Adipocyte (in vitro differentiated cells): ENCODE results near the gene PLB1.

ENCODE experiments used
- DNase-seq: peaks from one replicate; pipeline ENCODE4 v3.0.0-alpha.2; 2015; ENCODE audit warnings: low read depth
- H3K27me3 ChIP-seq: replicated peaks from 2 replicates; pipeline ENCODE4 v1.7.0; 2013; ENCODE audit warnings: mild to moderate bottlenecking, low read length, moderate library complexity; ENCODE audit not compliant: control insufficient read depth, insufficient read depth
- H3K36me3 ChIP-seq: 2 replicates; pipeline ENCODE4 v1.7.0; 2013; ENCODE audit warnings: low read length, mild to moderate bottlenecking, moderate library complexity; ENCODE audit not compliant: control insufficient read depth, insufficient read depth, severe bottlenecking
- H3K4me1 ChIP-seq: 2 replicates; pipeline ENCODE4 v1.7.0; 2013; ENCODE audit warnings: mild to moderate bottlenecking, low read length, moderate library complexity; ENCODE audit not compliant: control insufficient read depth, insufficient read depth
- H3K4me3 ChIP-seq: 2 replicates; pipeline ENCODE4 v1.7.0; 2013; ENCODE audit warnings: mild to moderate bottlenecking, low read length, moderate library complexity
- H3K9ac ChIP-seq: 2 replicates; pipeline ENCODE4 v1.7.0; 2013; ENCODE audit warnings: mild to moderate bottlenecking, low read length, moderate library complexity
- H3K9me3 ChIP-seq: 2 replicates; pipeline ENCODE4 v1.7.0; 2013; ENCODE audit warnings: mild to moderate bottlenecking, low read length, moderate library complexity; ENCODE audit not compliant: control insufficient read depth

The PLB1 gene

GRCh38 chr2:28486526-28486925 lies 9.3 kb upstream of the PLB1 start:
- DNase-seq = no peak
- peaks cover 14% of the 10 kb centered on the region for H3K4me1 ChIP-seq
- H3K9ac ChIP-seq = no peak overlapping the region
- H3K27me3 ChIP-seq = peaks cover 13% of the 10 kb centered on the region
- H3K4me3 ChIP-seq = no peak overlapping the region
- no peaks in the 10 kb centered on the region for H3K36me3 ChIP-seq
- peaks cover 13% of the 10 kb centered on the region for H3K9me3 ChIP-seq

DNA sequence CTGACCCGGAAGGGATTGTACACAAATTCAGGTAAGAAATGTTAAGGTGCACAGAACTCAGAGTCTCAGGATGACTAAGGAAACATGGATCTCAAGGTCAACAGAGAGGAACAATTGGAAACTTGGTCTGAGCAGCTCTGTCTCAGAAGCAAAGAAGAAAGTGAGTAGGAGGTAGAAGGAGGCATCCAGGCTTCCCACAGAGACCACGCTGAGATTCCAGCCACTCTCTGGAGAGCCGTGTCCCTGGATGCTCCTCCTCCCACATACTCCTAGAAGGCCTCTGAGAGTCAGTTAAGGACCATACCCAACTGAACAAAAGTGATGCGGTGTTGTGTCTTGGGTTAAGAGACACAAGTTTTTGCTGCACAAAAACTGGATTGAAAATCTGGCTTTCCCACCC lies 8.6 kb upstream of the PLB1 start:
- Histone ChIP-seq H3K9me3 (peaks cover 13% of the 10 kb centered on the region), H3K9ac (no peak overlapping the region), H3K4me3 (no peak overlapping the region), H3K27me3 (peaks cover 13% of the 10 kb centered on the region), H3K4me1 (peaks cover 14% of the 10 kb centered on the region), H3K36me3 (no peaks in the 10 kb centered on the region)
- DNase-seq = no peak

DNA sequence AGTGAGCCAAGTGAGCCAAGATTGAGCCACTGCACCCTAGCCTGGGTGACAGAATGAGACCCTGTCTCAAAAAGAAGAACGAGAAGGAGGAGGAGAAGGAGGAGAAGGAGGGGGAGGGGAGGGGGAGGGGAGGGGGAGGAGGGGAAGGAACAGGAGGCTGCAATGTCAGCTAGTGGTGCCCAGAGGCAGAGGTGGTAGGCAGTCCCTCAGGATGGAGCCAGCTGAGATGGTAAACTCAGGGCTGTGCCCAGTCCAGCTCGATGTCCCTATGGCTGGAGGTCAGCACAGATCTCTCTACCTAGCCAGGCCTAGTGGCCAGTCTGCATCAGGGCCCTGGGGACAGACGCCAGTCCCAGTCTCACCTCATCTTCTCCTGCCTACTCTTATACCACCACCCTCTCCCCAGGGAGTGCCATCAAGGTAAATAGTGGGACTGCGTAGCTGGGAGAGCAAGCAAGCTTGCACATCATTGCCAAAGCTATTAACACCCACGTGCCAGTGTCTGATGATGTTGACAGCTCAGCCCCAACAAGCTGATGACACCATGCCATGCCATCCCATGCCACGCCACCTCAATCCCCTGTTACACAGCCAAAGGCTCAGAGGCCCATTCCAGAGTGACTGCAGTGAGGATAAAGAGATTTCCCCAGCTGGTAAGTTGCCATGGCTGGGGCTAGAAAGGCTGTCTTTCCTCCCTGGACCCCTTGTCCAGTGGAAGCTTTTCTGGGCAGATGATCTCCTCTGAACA lies 7.6 kb upstream of the PLB1 start:
- DNase-seq = no peak
- no peaks in the 10 kb centered on the region for H3K36me3 ChIP-seq
- peaks cover 13% of the 10 kb centered on the region for H3K27me3 ChIP-seq
- H3K9me3 ChIP-seq = peaks cover 6% of the 10 kb centered on the region
- no peak overlapping the region for H3K4me3 ChIP-seq
- H3K9ac ChIP-seq = no peak overlapping the region
- peaks cover 14% of the 10 kb centered on the region for H3K4me1 ChIP-seq

DNA sequence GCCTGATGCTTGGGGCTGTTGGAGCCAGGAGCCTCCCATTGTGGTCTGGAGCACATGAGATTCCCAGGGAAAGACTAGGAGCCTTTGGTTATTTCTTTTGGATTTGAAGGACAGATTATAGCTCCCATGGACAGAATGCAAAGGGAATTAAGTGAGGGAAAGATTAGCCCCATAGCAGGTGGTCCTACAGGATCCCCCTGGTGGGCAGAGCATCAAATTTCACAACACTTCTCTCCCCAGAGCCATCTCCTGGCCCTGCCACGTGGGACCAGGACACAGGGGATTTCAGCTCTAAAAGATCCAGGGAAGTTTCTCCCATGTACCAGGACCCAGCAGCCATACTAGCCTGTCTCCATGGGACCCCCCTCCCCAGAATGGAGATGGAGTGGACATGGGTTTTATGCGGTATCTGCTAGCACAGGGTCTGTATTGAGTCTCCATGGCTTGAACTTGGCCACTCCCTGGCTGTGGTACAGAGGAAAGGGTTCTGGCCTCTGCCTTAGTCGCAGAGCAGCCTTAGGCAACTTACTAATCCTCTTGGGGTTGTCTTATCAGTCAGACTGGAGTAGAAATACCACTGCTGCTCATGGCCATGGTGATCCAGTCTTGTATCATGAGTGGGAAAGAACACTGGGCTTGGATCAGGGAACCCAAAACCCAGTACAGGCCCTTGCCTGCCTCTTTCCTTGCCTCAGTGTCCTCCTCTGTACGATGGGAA lies 6.8 kb upstream of the PLB1 start:
- DNase-seq = no peak
- peaks cover 14% of the 10 kb centered on the region for H3K4me1 ChIP-seq
- H3K36me3 ChIP-seq = no peaks in the 10 kb centered on the region
- H3K27me3 ChIP-seq = peaks cover 13% of the 10 kb centered on the region
- no peak overlapping the region for H3K9ac ChIP-seq
- no peak overlapping the region for H3K4me3 ChIP-seq
- H3K9me3 ChIP-seq = no peaks in the 10 kb centered on the region

- Histone ChIP-seq H3K4me1 (peaks cover 14% of the 10 kb centered on the region), H3K36me3 (no peaks in the 10 kb centered on the region), H3K9me3 (no peaks in the 10 kb centered on the region), H3K9ac (no peak overlapping the region), H3K27me3 (peaks cover 13% of the 10 kb centered on the region), H3K4me3 (no peak overlapping the region)
- no peak for DNase-seq
Measured at GRCh38 chr2:28490558-28490957, 5.3 kb upstream of the PLB1 start.

DNA sequence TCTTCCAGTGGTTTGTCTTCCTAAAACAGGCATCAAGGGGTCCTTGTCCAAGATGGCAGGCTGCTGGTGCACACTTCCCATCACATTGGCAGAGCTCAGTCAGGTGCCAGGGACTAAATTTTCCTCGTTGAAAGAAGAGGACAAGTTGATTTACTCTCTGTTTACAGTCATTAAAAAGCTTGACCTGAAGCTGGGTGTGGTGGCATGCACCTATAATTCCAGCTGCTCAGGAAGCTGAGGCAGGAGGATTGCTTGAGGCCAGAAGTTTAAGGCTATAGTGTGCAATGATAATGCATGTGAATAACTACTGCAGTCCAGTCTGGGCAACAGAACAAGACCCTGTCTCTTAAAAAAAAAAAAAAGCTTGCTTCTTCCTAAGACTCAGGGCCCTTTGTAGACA lies 3.6 kb upstream of the PLB1 start:
- Histone ChIP-seq H3K36me3 (no peaks in the 10 kb centered on the region), H3K9me3 (no peaks in the 10 kb centered on the region)
- no peak for DNase-seq

GRCh38 chr2:28493636-28494035 lies 2.2 kb upstream of the PLB1 start:
- H3K4me1 ChIP-seq = peaks cover 12% of the 10 kb centered on the region
- H3K36me3 ChIP-seq = no peaks in the 10 kb centered on the region
- H3K9ac ChIP-seq = no peak overlapping the region
- H3K27me3 ChIP-seq = peaks cover 15% of the 10 kb centered on the region
- DNase-seq = no peak
- H3K9me3 ChIP-seq = no peaks in the 10 kb centered on the region
- H3K4me3 ChIP-seq = no peak overlapping the region

More for the DNA sequence above, 3.6 kb upstream of the PLB1 start:
- H3K4me1 ChIP-seq = peaks cover 14% of the 10 kb centered on the region
- peaks cover 18% of the 10 kb centered on the region for H3K27me3 ChIP-seq
- H3K9ac ChIP-seq = no peak overlapping the region
- no peak overlapping the region for H3K4me3 ChIP-seq

DNA sequence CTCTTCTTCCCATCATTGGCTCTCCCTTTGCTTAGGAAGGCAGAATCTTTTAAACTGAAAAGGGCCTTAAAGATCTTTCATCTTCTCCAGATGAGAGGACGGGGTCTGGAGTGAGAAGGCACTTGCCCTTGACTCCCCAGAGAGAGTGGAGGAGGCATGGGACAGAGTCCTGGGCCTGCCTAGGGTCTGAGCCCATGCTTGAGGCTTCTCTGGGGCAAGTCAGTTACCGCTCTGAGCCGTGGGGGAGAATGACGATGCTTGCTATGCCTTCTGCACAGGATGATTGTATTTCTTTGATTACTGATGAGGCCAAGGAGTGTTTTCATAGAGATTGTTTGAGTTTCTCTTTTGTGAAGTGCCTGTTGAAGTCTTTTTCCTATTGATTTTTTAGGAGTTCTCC lies 921 bp downstream of the PLB1 start:
- no peak for DNase-seq
- no peaks in the 10 kb centered on the region for H3K36me3 ChIP-seq
- H3K27me3 ChIP-seq = peaks cover 13% of the 10 kb centered on the region
- no peaks in the 10 kb centered on the region for H3K9me3 ChIP-seq
- no peak overlapping the region for H3K9ac ChIP-seq
- H3K4me3 ChIP-seq = no peak overlapping the region
- no peaks in the 10 kb centered on the region for H3K4me1 ChIP-seq

DNA sequence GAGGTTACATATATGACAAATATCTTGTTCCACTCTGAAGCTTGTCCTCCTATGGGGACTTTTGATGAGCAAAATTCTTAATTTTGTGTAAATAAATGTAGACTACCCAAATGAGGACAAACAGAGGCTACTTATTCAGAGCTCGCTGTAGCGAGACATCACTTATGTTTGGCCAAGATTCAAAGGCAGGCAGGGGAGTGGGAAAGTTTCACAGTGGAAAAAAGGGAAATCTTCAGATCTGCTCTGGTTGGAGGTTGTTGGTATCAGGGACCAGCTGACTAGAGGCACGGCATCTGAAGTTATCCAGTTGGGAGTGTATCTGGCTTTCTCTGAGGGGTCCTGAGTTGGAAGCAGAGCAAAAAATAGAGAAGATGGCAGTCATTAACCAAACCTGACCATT lies 1.3 kb downstream of the PLB1 start:
- H3K9ac ChIP-seq = no peak overlapping the region
- no peaks in the 10 kb centered on the region for H3K36me3 ChIP-seq
- H3K9me3 ChIP-seq = no peaks in the 10 kb centered on the region
- no peaks in the 10 kb centered on the region for H3K4me1 ChIP-seq
- H3K27me3 ChIP-seq = peaks cover 13% of the 10 kb centered on the region
- H3K4me3 ChIP-seq = no peak overlapping the region
- no peak for DNase-seq

GRCh38 chr2:28499282-28499681 lies 3.4 kb downstream of the PLB1 start:
- H3K4me1 ChIP-seq = no peaks in the 10 kb centered on the region
- no peak overlapping the region for H3K9ac ChIP-seq
- no peaks in the 10 kb centered on the region for H3K36me3 ChIP-seq
- peaks cover 13% of the 10 kb centered on the region for H3K27me3 ChIP-seq
- no peak for DNase-seq
- no peak overlapping the region for H3K4me3 ChIP-seq
- H3K9me3 ChIP-seq = no peaks in the 10 kb centered on the region

- Histone ChIP-seq H3K9me3 (peaks cover 2% of the 10 kb centered on the region), H3K4me1 (no peaks in the 10 kb centered on the region)
- DNase-seq = no peak
Measured at GRCh38 chr2:28505361-28505760, 9.5 kb downstream of the PLB1 start.

More at GRCh38 chr2:28505361-28505760, 9.5 kb downstream of the PLB1 start:
- H3K9ac ChIP-seq = no peak overlapping the region
- H3K27me3 ChIP-seq = peaks cover 13% of the 10 kb centered on the region
- H3K4me3 ChIP-seq = no peak overlapping the region
- H3K36me3 ChIP-seq = no peaks in the 10 kb centered on the region
